DOHH2 (cell line): ENCODE results near the gene BARX2.

ENCODE experiments used
- CTCF ChIP-seq: fragments of 200-600 bp; sonication (generic); IDR thresholded peaks from one replicate; pipeline ENCODE4 v1.5.1; 2014; ENCODE audit warnings: antibody characterized with exemption, mild to moderate bottlenecking, low read depth, low read length; ENCODE audit not compliant: poor library complexity, severe bottlenecking
- EZH2phosphoT487 ChIP-seq: fragments of 200-600 bp; sonication (generic); IDR thresholded peaks from 2 replicates; pipeline ENCODE4 v1.6.1; 2017; ENCODE audit warnings: borderline replicate concordance, mild to moderate bottlenecking, antibody characterized with exemption, low read length, moderate library complexity, mixed read lengths

DNA sequence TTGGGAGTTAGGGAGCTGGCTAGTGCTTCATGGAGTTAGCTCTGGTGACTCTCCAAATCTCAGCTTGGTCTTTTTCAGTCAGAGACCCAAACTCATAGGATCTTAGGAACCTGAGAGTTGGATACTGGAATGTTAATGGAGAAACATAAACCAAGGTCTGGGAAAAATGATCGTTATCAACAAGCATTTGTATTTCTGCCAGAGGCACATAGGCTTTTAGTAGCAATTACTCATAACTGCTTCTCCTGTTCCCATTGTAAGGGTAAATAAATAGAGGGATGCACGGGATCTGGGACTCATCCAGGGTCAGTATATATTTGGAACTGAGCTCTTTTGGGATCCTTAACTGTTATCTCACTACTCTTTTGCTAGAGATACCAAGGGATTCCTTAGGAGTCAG is 4.8 kb downstream of the BARX2 start:
- TF ChIP-seq CTCF = no peak
- TF ChIP-seq EZH2phosphoT487 = no peak
